H1 (cell line): Measurements from ENCODE around the gene KRT75. TPM values are rescaled to one million over a fixed set of nuclear protein-coding genes. Genes with fewer than 3 reads are reported as not detected.
A peak's percentile ranks its signal among the peaks of the same experiment; 100 is the strongest.

Experiments
- BACH1 ChIP-seq: IDR thresholded peaks from 2 replicates; pipeline ENCODE4 v1.6.1; 2012; ENCODE audit warnings: low read length, improper control_type of control experiment
- CHD2 ChIP-seq: IDR thresholded peaks from 2 replicates; pipeline ENCODE4 v1.6.1; 2012; ENCODE audit warnings: low read length, improper control_type of control experiment
- CREB1 ChIP-seq: IDR thresholded peaks from 2 replicates; pipeline ENCODE4 v1.6.1; 2012; ENCODE audit warnings: inconsistent platforms
- E2F6 ChIP-seq: IDR thresholded peaks from 2 replicates; pipeline ENCODE4 v1.6.1; 2012; ENCODE audit warnings: inconsistent platforms
- EP300 ChIP-seq, 2 experiments: IDR thresholded peaks; 1 replicate in 1 of 2; 2 replicates in 1 of 2; pipeline ENCODE4 v1.6.1; 2011 to 2012; ENCODE audit warnings: low read depth in 2 of 2, low read length in 2 of 2, mild to moderate bottlenecking in 2 of 2, borderline replicate concordance in 1 of 2, inconsistent platforms in 1 of 2, moderate library complexity in 1 of 2
- FOSL1 ChIP-seq: IDR thresholded peaks from 2 replicates; pipeline ENCODE4 v1.6.1; 2011; ENCODE audit warnings: mild to moderate bottlenecking, low read depth, low read length, moderate library complexity; ENCODE audit not compliant: insufficient read depth
- GABPA ChIP-seq: IDR thresholded peaks from 2 replicates; pipeline ENCODE4 v1.6.1; 2011; ENCODE audit warnings: mild to moderate bottlenecking, low read length, moderate library complexity, borderline replicate concordance; ENCODE audit not compliant: insufficient read depth
- HDAC2 ChIP-seq, 2 experiments: fragments of 300-600 bp in 1 of 2; sonication (generic) in 1 of 2; IDR thresholded peaks; 2 replicates each; pipeline ENCODE4 v1.6.1; 2011 to 2012; ENCODE audit warnings: low read depth in 2 of 2, low read length in 2 of 2, mild to moderate bottlenecking in 2 of 2, moderate library complexity in 2 of 2, borderline replicate concordance in 1 of 2, inconsistent platforms in 1 of 2
- HDAC6 ChIP-seq: IDR thresholded peaks from one replicate; pipeline ENCODE4 v1.7.1; 2012; ENCODE audit warnings: low read depth, mild to moderate bottlenecking, inconsistent platforms, low read length, moderate library complexity
- JUND ChIP-seq: IDR thresholded peaks from 2 replicates; pipeline ENCODE4 v1.6.1; 2011; ENCODE audit warnings: mild to moderate bottlenecking, improper control_type of control experiment, low read length
- KDM1A ChIP-seq: fragments of 200-600, 300-600 bp; sonication (generic); IDR thresholded peaks from 2 replicates; pipeline ENCODE4 v1.7.1; 2016; ENCODE audit warnings: mild to moderate bottlenecking, low read length, borderline replicate concordance
- KDM5A ChIP-seq: fragments of 200-600 bp; IDR thresholded peaks from 2 replicates; pipeline ENCODE4 v1.7.1; 2012; ENCODE audit warnings: mild to moderate bottlenecking, low read length, inconsistent platforms, mixed read lengths
- NRF1 ChIP-seq: IDR thresholded peaks from 2 replicates; pipeline ENCODE4 v1.6.1; 2011; ENCODE audit warnings: mild to moderate bottlenecking, low read depth, low read length, improper control_type of control experiment
- PHF8 ChIP-seq: fragments of 200-600 bp; sonication (generic); conservative IDR thresholded peaks from 2 replicates; pipeline ENCODE4 v1.7.1; 2012; ENCODE audit warnings: low read depth, mild to moderate bottlenecking, inconsistent platforms, low read length, moderate library complexity
- RAD21 ChIP-seq, 2 experiments: IDR thresholded peaks in 1 of 2; conservative IDR thresholded peaks in 1 of 2; 2 replicates each; pipeline ENCODE4 v1.6.1; 2011; ENCODE audit warnings: low read depth in 2 of 2, low read length in 2 of 2, improper control_type of control experiment in 1 of 2, inconsistent platforms in 1 of 2, mild to moderate bottlenecking in 1 of 2, moderate library complexity in 1 of 2
- RFX5 ChIP-seq: IDR thresholded peaks from 2 replicates; pipeline ENCODE4 v1.6.1; 2011; ENCODE audit warnings: low read depth, low read length, improper control_type of control experiment, borderline replicate concordance
- RNF2 ChIP-seq: fragments of 200-900, 300-1000 bp; sonication (generic); IDR thresholded peaks from 2 replicates; pipeline ENCODE4 v1.7.1; 2016; ENCODE audit warnings: borderline replicate concordance, low read depth, mild to moderate bottlenecking, antibody characterized with exemption, low read length; ENCODE audit not compliant: poor library complexity, severe bottlenecking; ENCODE audit errors: missing control alignments
- RXRA ChIP-seq: IDR thresholded peaks from 2 replicates; pipeline ENCODE4 v1.6.1; 2011; ENCODE audit warnings: low read depth, mild to moderate bottlenecking, low read length, moderate library complexity; ENCODE audit not compliant: insufficient read depth
- SUZ12 ChIP-seq: fragments of 200-600 bp; sonication (generic); IDR thresholded peaks from 2 replicates; pipeline ENCODE4 v1.6.1; 2012; ENCODE audit warnings: mild to moderate bottlenecking, inconsistent platforms, low read length, moderate library complexity, mixed read lengths
- TAF1 ChIP-seq: IDR thresholded peaks from 2 replicates; pipeline ENCODE4 v1.6.1; 2011; ENCODE audit warnings: mild to moderate bottlenecking, low read depth, low read length
- TBP ChIP-seq: IDR thresholded peaks from 2 replicates; pipeline ENCODE4 v1.6.1; 2011; ENCODE audit warnings: low read depth, low read length, improper control_type of control experiment
- TCF12 ChIP-seq: IDR thresholded peaks from 2 replicates; pipeline ENCODE4 v1.6.1; 2011; ENCODE audit warnings: low read depth, mild to moderate bottlenecking, low read length
- ZNF274 ChIP-seq: IDR thresholded peaks from 2 replicates; pipeline ENCODE4 v1.7.0; 2012; ENCODE audit warnings: low read length, borderline replicate concordance; ENCODE audit errors: extremely low read depth
- polyA plus RNA-seq, 7 experiments: library from polyadenylated mRNA; depleted of rRNA in 3 of 7; stranded (reverse) in 5 of 7; unstranded in 2 of 7; fragments of >200 nt in 5 of 7; fragments of 200-250 nt in 2 of 7; gene quantifications; 1 replicate in 5 of 7; 2 replicates in 1 of 7; 4 replicates in 1 of 7; pipeline versions ENCODE4 v1.2.1 to v1.2.3, GENCODE V29; 2011 to 2013; ENCODE audit warnings: missing spikeins in 2 of 7, mixed read lengths in 2 of 7
- total RNA-seq: library from RNA; stranded (reverse); fragmentation: NEBNext Ultra II Directional; extraction: Animal tissue kit (Norgen Biotek cat#: 25700); gene quantifications from 2 replicates; pipeline ENCODE4 v1.2.1, GENCODE V29; 2021

The KRT75 gene
- total and polyA plus RNA-seq, 2 of the 8 experiments (the other 6 are each of a cell fraction or from before 2014, with no cell fraction given), result not detected

DNA sequence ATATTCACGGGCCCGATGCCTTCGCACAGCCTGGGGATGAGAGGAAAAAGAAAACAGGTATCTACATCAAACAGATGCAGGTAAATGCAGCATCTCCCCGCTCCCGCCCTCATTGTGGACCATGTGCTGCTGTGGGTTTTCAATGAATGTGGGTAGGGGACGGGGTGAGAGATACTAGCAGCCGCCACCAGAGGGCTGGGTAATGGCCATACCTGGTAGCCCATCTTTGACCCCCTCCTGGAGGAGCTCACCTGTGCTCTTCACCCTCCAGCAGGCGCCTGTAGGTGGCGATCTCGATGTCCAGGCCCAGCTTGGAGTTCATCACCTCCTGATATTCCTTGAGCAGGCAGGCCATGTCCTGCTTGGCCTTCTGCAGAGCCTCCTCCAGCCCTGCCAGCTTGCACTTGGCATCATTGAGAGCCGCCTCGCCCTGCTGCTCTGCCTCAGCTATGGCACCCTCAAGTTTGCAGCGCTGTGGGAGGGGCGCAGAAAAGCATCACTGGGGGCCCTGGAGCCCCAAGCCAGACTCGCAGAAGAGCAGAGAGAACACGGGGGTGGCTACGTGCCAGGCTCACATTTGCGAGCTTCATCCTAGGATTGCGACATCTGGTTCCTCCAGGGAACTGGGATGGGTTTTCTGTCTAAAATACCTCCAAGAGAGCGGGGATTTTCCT, 38.3 kb downstream of the KRT75 start (continued):
- no peak for TF ChIP-seq RNF2
- TF ChIP-seq TBP, result no peak
- TF ChIP-seq JUND, result 0 out of 2 replicates have a peak, but pooled peaks have one; percentile 21
- TF ChIP-seq CREB1, result 0 out of 2 replicates have a peak, but pooled peaks have one; percentile 9
- no peak for TF ChIP-seq RXRA
- TF ChIP-seq ZNF274, result no peak
- TF ChIP-seq RFX5, result no peak
- no peak for TF ChIP-seq EP300 (IDR thresholded peaks at IDR 0.05; ENCODE audit: borderline replicate concordance in 1 of 2, low read depth in 2 of 2, low read length in 2 of 2)
- TF ChIP-seq RAD21 (IDR thresholded peaks at IDR 0.05 in 1 of 2, conservative IDR thresholded peaks at IDR 0.05 in 1 of 2; ENCODE audit: low read depth in 2 of 2, low read length in 2 of 2), result peak; percentile 73 to 79
- no peak for TF ChIP-seq KDM5A
- no peak for TF ChIP-seq HDAC6
- TF ChIP-seq NRF1, result no peak
- no peak for TF ChIP-seq PHF8
- TF ChIP-seq HDAC2 (IDR thresholded peaks at IDR 0.05; ENCODE audit: borderline replicate concordance in 1 of 2, low read depth in 2 of 2, low read length in 2 of 2), result no peak
- TF ChIP-seq SUZ12, result no peak
- TF ChIP-seq BACH1, result no peak
- peak; percentile 15; the same call in 1 of the 2 replicates for TF ChIP-seq CHD2
- TF ChIP-seq FOSL1, result no peak
- no peak for TF ChIP-seq TAF1
- TF ChIP-seq GABPA, result peak; percentile 21; the same call in 1 of the 2 replicates
- 0 out of 2 replicates have a peak, but pooled peaks have one; percentile 64 for TF ChIP-seq TCF12
- no peak for TF ChIP-seq KDM1A
- peak; percentile 92 for TF ChIP-seq E2F6
